T follicular helper cell (primary cell): Measurements from ENCODE around the gene CFLAR.

ENCODE experiments used
- DNase-seq: peaks from one replicate; pipeline ENCODE4 v3.0.0-alpha.2; 2020; ENCODE audit warnings: low read depth

CFLAR gene

DNA sequence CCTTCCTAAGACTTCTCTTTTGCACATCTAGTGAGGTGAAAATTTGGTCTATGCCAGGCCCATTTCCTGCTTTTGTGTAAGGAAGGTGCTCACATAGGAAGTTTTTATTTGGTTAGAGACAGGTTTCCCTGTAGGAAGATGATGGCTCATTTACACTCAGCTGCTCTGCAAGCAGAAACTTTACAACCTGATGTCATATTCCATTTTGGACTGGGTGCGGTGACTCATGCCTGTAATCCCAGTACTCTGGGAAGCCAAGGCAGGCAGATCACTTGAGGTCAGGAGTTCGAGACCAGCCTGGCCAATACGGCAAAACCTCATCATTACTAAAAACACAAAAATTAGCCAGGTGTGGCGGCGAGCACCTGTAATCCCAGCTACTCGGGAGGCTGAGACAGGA is 102.8 kb downstream of the CFLAR start:
- no peak for DNase-seq

DNA sequence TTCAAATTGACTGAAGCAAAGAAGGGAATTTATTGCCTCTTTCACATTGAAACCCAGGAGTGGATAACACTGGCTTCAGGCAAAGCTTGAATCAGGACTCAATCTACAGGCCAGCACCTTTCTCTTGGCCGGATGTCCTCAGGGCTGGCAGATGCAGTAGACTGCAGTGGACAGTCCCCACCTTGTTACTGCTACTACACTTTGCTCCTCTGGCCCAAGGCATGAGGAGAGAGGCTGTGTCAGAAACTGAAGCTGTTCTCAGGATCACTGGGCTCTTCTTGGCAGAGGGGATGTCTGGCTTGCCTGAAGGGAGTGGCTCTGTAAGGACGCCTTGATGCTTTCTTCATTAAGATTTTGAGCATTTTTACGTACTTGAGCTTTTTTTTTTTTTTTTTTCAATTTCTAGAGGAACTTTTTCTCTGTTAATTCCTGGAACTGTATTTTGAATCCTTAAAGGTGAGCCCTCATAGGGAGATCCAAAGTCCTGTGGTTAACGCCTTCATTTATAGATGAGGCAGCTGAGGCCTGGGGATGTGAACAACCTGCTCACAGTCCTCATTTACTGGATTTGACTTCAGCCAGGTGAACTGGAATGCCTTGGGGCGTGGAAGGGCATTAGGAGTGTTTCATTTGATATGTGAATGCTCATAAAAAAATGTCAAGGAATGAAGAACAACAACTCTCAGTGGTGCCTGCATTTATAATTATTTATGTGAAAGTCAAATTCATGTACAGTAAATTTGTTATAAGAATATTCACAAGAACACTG is 103.5 kb downstream of the CFLAR start:
- no peak for DNase-seq

DNA sequence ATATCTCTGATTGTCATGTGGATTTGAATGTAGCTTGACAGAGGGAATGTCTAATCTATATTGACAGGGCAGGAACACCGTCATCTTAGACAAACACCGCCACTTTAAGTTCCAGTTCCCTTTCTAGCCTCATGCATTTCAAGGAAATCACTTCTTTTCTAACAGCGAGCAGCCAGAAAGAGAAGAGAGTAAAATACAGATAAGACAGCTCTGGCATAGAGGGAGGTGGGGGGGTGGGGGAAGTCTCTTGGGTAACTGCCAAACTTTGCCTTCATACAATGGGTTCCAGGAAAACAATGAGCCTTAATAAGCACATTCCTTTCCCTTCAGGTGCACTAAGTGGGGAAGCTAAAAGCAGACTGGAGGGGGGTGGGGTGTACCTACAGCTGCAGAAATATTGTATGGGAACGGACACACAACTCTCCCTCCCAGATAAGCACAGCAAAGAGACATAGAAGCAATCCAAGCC is 104.2 kb downstream of the CFLAR start:
- DNase-seq: no peak

DNA sequence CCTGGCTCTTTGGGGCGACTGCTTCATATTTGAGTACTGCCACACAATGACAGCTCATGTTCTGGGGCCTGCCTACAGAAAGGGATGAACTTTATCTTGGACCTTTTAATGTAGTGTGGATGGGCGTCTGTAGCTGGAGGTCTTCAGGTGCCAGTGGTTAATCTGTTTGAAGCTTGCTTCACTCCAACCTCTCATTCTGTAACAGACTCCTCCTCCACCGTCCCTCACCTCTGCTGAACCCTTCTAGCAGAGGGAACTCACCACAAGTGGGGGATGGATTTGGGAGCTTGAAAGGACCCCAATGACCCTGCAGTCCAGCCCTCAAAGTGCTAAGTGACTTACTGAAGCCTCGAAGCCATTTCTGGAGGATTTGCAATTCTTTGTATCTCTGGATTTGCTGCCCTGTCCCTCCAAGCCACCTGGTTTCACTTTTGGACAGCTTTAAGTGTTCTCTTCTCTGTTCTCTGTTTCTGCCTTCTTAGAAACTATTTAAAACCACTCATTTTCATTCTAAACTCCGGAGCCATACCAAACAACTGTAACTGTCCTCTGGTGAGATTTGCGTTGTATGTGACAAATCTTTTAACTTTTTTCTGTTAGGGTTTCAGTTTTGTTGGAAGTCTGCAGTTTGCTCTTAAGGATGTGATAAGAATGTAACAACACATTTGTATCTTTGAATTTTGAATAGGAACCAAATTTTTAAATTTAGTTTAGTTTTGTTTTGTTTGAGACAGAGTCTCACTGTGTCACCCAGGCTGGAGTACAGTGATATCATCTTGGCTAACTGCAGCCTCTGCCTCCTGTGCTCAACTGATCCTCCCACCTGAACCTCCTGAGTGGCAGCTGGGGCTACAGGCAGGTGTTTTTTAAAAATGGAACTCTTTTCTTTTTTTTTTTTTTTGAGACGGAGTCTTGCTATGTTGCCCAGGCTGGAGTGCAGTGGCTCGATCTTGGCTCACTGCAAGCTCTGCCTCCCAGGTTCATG is 107.4 kb downstream of the CFLAR start:
- no peak for DNase-seq
